ENCODE results near the gene SAMSN1.

SAMSN1 gene

DNA sequence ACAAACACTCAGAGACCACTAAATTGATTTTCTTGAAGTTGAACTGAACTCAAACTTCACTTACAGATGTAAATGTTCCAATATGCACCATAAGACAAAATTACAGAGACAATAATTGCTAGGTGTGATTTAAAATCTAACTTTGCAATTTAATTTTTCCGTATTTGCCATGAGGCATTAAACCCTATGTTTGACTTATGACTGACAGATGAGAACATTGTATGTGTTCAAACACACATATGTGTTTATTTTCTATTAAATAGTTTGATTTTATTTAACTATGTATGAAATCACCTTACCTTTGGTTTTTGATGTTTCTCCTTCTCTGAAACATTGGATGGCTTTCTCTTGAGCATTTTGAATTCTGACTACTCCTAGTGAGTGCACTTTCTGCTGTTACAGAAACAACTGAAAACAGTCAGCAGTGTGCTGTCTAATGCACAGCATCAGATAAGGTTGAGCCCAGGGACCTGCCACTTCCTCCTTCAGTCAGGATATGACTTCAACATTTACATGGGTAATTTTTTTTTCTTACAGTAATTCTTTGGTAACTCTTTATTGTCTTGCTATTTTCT, at the start of gene SAMSN1:
SAMSN1 (minus strand) TSS at position 410 of the 575 bp plus-strand sequence; CDS start at position 356, 54 bp downstream.
- DNase-seq: peak in 2 of 56 donors; percentile 11 to 19

DNA sequence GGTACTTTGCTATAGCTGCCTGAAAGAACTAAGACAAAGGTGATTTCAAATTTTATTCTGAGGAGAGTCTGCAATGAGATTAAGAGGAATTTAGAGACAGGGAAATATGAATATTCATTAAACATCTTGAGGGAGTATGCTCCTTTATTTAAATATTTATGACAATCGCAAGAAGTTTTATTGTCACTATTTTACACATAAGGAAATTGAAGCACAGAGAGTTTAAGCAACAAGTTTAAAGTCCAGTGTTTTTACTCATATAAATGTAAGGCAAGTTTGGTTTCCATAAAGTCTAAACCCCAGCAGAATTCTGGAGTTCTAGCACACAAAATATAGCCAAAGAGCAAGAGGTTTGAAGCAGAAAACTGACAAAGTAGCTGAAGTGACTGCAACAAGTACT, 49.3 kb upstream of the SAMSN1 start:
- DNase-seq: no peak

DNA sequence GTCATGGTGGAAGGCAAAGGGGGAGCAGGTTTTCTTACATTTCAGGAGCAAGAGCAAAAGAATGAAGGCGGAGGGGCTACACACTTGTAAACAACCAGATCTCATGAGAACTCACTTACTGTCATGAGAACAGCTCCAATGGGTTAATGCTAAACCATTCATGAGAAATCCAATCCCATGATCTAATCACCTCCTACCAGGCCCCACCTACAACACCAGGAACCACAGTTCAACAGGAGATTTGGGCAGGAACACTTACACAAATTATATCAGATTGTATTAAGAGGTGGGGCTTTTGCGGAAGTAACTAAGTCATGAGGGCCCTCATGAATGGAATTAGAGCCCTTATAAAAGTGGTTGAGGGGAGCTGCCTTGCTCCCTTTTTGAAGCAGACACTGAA, 48.9 kb upstream of the SAMSN1 start:
- DNase-seq: no peak

DNA sequence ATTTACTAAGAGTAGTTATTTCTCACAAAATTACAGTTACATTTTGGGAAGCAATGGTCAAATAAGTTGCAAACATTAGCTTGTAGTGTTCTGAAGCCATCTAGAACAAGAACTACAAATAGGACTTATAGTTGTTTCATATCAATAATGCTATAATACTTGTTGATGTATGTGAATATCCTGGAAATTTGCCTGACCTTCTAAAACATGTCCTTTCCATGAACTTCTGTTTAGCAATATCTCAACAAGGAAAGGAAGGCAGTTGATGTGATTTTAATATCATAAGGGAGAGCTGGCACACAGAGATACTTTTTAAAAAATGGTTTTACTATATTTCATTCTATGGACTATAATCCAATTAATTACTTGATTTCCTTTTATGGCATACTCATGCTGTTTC, 47.1 kb upstream of the SAMSN1 start:
- no peak for DNase-seq

DNA sequence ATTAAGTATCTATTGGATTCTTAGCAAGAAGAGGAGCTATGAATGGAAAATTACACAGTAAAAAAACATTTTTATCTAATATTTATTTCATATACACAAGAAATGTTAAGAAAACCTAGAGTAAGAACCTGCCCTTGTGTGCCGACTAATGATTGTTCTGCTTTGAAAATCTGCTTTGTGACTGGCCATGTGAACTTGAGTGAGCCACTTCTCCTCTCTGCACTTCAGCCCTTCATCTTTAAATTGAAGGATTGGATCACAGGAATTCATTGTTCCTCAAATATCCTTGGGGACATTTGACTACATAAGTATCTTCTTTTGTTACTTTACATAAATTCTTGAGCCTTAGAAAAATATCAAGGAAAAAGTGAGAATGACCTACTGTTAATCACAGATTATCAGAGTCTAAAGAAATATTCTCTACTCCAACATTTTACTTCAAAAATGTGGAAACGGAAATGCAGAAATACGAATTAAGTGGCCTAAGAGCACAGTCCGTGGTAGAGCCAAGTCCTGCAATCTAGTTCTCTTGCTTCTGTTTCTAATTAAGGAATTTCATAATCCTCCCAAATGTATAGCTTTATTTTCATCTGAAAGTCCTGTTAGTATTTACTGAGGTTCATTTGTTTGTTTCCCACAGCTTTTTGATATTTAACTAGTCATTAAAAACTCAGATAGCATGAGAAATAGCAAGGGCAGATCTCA, 46.3 kb upstream of the SAMSN1 start:
- no peak for DNase-seq

DNA sequence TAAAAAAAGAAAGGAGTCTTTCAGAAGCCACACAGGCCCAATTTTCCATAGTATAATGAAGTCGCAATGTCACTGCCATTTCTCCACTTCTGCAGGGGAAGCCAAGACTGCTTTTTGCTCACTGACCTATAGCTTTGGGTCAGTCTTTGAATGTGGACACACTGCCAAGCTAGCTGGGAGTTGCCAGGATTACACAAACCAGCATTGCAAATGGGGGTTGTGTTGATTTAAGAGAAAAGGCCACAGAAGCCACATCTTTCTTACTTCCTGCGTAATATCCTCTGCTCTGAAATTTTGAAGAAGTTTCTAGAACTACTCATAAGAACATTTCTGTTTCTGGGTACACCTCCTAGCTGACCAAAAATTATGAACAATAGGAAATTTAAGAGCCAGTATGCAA, 45.8 kb upstream of the SAMSN1 start:
- peak in 4 of 56 donors; percentile 0 to 8 (median 4) for DNase-seq

DNA sequence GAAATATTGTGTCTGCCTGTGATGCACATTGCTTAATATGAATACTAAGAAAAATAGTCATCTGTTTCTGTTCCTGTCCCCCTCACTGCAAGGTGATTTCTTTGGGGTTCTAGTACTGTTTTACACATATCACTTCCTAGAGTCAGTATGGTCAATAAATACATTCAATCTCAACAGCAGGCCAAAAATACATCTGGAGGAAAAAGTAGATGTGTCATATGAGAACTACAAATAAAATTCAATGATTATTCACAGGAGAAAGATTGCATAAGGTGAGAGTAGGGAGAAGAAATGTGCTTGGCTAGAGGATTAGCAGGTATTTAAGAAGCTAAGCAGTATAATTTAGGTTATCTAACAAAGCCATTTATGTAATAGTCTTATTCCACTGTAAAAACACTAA, 45.3 kb upstream of the SAMSN1 start:
- no peak for DNase-seq

DNA sequence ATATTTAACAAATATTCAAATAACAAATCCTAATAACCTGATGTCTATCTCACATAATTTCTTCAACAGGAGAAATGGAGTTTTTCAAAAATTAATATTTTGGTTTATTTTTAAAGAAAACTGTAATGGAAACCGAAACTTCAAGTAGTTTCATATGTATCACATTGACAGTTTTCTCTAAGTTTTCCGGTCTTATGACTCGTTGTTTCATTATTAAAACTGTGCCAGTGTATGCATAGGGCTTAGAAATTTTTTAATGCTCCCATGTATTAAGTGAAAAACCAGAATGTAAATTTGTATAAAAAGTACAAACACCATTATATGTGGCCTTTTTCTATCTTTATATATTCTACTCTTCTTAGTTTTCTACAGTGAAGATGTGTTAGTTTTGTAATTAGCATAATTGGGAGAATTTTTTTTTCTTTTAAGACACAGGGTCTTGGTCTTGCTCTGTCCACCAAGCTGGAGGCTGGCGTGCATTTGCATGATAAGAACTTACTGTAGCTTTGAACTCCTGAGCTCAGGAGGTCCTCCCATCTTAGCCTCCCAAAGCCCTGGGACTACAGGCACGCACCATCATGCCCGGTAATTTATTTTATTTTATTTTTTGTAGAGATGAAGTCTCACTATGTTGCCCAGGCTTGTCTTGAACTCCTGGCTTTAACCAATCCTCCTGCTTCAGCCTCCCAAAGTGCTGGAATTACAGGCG, 43.9 kb upstream of the SAMSN1 start:
- DNase-seq: no peak

DNA sequence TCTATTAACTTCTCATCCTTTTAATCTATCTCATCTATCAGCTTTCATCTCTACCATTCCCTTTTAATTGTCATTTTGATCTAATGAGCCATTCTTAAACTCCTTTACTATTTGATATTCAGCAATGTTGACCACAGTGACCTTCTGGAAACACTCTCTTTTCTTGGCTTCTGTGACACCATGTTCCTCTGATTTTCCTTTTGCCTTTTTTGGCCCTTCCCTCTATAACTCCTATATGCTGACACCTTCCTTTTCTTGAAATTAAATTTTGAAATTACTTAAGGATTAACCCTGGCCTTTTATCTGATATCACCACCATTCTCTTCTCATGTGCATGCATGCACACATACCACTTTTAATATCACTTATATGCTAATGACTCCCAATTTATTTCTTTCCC, 41.2 kb upstream of the SAMSN1 start:
- no peak for DNase-seq

DNA sequence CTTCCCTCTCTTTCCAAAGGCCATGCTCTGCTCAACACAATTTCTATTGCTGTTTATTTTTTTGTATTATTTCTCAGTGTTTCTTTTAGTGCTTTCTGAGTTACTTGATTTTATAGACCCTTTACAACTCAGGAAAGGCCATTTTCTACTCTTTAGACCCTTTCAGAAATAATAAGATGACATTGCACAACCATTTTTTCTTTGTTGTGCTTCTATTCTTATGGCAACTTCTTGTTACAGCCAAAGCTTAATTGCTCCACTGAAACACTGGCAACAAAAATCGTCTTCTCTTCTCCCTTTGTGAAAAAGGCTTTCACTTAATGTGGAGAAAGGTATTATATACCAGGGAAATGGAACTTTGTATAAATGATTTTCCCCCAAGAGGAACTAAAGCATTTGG, 39.0 kb upstream of the SAMSN1 start:
- DNase-seq: no peak

DNA sequence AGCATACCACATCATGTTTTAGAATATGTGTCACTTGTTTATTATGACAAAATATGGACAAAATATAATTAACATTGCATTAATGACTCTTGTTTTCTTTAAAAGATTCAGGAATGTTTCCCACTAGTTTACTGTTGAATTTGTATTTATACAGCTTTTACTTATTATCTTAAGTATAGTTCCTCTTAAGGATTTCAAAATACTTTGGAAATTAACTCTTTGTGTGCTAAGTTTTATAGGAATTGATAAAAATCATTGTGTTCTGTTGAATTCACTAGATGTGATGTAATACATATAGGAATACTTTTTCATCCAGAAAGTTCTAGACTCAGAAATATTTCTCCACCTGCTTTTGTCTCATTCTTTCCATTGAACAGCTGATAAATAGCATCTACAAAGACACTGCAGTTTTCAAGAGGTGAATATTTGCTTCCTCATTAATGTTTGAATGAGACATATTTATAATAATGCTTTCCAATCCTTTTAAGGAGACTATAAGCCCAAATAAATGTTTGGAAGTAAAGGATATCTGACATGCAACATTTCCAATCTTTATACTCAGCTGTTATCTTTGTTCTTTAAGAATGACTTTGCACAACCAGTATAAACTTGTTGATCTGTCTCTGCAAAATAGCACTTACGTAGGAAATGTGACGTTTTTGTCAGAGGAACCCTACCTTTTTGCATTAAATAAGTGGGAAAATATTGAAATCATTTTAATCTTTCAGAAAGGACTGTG, 38.4 kb upstream of the SAMSN1 start:
- DNase-seq: no peak

DNA sequence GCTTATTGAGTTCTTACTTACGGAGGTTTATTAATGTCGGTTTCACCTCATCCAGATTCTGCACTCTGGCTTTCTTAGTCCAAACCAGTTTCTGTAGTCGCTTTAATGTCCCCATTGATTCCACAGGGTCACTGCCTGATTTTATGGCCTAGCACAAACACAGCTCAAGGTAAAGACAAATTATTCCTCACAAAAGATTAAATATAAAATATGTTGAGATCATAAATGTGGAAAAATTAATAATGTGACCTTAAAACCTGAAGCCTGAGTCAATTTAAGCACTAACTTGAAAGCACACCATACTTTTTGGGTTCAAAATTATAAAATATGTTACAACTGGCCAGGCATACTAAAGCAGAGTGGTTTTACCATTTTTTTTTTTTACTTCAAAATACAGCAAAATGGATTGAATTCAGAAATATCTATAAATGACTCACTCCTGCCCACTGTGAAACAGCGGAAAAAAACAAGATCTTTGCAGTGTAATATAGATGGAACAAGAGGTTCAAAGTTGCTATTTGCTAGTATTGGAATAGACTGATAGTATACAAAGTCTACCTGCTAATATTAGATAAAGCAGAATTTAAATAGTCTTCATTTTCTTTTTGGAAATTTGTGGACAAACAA, 37.6 kb upstream of the SAMSN1 start:
- DNase-seq: no peak

DNA sequence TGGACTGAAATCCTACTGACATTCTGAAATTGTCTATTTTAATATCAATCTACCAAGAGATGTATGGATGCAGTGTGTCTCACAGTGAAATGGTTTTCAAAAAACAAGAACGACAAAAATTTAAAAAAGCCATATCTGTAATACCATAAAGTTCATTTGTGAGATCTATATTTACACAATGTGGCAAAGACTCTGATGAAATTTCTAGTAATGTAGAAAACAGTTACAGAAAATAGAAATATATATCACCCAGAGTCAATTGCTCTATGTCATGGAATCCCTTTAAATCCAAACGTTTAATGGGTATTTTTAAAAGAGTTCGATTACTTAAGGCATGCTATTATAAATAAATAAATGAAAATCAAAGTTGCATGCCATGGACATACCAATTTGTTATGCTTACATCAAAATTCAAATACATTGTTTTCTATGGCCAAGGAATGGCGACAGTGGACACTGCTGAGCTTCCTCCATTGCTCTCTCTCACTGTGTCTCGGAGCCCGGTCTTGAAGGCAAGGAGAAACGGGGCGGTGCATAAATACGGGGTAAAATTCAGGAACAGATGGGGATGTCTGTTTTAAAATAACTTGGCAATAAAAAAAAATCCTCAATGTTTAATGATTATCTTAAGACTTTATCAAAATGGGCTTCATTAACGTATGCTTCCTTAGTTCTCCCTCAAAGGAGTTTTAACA, 37.0 kb upstream of the SAMSN1 start:
- DNase-seq: no peak

DNA sequence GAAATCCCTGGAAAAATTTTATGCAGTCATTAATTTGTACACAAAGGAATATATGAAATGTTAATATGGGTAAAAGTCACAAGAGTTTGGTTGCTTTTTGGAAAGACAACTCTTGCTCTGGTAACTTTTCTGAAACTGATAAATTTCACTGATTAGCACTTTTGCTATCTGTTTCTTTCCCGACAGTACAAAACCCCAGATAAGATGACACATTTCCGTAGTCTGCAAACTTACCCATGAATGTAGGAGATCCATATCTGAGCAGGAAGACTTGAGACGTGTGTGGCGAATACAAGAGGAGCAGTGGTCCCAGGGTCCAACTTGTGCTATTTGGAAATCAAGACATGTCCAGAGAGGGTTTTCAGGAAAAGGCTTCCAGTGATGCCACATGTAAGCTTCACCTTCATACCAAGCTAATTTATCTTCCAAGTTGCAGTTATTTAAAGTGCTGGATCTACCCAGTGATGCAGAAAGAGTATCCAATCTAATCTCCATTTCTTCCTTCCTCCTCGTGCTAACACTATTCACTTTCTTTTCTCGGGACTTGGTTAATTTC, 35.9 kb upstream of the SAMSN1 start:
- DNase-seq: no peak

DNA sequence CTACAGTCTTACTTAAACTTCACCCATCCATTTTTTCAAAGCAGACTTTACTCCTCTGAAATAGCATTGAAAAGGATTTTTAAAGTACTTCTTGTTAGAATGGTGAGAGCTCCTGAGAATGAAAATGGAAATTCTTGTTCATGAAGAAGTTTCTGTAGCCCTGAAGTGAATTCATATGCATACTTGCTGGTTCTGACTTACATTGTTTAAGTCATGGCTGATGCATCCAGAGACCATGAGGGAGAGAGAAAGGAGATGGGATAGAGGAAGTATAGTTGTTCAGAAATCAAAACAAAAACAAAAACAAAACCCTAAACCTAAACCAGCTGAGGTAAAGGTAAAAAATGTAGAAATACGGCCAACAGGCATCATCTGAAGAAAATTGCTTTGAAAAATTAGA, 27.1 kb upstream of the SAMSN1 start:
- DNase-seq: no peak

DNA sequence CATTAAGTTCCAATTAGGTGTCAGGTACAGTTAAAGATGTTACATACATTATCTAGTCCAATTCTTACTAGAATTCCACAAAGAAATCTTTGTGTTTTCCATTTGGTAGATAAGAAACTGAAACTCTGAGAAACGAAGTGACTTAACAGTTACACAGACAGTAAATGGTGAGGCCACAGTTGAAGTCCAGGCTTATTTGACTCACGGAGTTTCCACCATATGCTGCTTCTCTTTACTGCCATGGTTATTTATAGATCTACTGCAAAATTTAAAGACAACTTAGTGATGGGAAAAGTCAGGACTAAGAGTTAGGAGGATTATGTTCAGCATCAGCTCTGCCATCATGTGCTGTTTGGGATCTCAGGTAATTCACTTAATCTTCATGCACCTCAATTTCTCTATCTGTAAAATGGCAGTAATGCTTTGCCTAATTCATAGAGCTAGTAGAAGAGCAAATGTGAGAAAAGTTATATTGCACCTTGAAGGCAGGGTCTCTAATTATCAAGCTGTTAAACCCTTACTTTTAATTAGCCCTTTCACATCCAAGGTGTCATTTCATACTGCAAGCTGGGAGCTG, 26.2 kb upstream of the SAMSN1 start:
- no peak for DNase-seq

DNA sequence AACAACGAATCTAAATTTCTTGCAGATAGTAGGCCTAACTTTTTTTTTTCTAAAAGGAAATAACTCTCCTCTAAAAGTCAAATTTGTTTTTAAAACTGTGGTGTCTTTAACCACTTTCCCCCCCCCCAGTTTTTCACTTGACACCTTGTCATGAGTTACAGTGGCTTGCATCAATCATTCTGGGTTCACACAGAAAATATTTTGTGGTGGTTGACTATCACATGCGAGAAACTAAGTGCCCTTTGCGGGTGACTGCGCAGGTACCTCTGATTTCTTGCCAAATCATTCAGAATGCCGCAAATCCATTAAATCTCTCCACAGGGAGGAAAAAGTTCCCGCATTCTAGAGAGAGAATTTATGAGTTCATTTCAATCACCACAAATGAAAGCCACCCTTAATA, 23.8 kb upstream of the SAMSN1 start:
- no peak for DNase-seq

DNA sequence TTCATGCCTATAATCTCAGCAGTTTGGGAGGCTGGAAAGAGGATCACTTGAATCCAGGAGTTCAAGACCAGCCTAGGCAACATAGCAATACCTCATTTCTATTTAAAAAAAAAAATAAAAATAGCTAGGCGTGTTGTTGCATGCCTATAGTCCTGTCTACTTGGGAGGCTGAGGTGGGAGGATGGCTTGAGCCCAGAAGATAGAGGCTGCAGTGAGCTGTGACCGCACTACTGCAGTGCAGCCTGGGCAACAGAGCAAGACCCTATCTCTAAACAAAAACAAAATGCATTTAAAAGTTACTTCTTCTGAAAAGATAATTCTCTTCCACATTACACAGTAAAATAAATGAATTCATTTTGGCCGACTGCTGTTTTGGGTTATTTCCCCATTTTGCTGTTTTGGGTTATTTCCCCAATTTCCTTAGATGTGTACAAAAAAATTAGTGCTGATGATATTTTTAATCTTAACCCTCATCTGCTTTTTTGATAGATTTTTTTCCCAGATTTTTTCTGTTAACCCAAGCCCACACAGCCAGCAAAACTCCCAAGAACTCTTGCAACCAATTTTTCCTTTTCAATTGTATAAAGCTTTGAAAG, 23.0 kb upstream of the SAMSN1 start:
- DNase-seq: no peak

DNA sequence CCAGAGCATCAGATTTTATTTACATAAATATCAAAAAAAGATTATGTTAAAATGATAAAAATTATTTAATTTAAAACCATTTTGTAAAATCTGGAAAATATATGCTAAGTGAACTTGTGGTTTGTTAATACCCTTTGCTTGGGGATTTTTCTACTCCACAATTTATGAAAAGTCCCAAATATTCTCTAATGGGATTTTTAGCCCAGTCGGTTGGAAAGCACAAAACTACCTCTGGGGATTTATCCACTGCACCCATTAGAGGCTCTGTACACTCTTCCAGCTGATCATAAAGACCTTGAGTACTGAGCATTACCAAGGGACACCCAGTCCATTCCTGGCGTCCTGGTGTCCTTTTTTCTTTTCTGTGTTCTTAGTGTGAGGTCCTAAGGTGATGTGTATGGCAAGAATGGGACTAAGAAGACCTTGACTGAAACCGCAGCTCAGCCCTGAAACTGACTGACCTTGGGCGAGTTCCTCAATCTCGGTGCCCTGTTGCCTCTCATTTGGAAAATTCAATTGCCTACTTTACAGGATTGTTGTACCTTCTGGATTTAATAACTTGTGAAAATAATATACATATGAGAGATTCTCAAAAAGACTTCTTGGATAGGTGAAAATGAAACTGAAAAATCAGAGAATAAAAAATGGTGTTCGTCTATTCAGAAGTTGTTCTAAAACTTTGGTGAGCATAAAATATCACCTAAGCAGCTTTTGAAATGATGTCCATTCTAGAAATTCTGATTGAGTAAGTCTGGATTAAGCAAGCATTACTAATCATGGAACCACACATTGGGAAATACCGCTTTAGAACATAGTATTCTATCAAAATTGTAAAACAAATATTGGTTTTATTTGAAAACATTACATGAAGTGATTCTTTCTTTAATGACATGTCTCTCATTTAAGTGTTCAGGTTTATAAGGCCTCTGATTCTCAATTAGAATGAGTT, 21.5 kb upstream of the SAMSN1 start:
- DNase-seq: no peak
